Lower leg skin (tissue), 3 donors: ENCODE data around the gene SLC25A39.

Experiments
- POLR2A ChIP-seq, 2 donors: fragments of 450-650 bp; IDR thresholded peaks; one replicate each; pipeline ENCODE4 v1.6.1; 2016 to 2017; ENCODE audit warnings: antibody characterized with exemption in 2 of 2, mild to moderate bottlenecking in 1 of 2, moderate library complexity in 1 of 2
- TF ChIP-seq, protein P1 (sequence below), 3 donors: fragments of 450-650 bp; IDR thresholded peaks; one replicate each; pipeline ENCODE4 v1.5.1; 2016; ENCODE audit warnings: antibody characterized with exemption in 3 of 3, mild to moderate bottlenecking in 3 of 3, moderate library complexity in 2 of 3

- no peak for TF ChIP-seq POLR2A (IDR thresholded peaks at IDR 0.05)
- TF ChIP-seq, protein P1, sequence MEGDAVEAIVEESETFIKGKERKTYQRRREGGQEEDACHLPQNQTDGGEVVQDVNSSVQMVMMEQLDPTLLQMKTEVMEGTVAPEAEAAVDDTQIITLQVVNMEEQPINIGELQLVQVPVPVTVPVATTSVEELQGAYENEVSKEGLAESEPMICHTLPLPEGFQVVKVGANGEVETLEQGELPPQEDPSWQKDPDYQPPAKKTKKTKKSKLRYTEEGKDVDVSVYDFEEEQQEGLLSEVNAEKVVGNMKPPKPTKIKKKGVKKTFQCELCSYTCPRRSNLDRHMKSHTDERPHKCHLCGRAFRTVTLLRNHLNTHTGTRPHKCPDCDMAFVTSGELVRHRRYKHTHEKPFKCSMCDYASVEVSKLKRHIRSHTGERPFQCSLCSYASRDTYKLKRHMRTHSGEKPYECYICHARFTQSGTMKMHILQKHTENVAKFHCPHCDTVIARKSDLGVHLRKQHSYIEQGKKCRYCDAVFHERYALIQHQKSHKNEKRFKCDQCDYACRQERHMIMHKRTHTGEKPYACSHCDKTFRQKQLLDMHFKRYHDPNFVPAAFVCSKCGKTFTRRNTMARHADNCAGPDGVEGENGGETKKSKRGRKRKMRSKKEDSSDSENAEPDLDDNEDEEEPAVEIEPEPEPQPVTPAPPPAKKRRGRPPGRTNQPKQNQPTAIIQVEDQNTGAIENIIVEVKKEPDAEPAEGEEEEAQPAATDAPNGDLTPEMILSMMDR (IDR thresholded peaks at IDR 0.05), result no peak
These were observed 10.6 kb downstream of the SLC25A39 start for GRCh38 chr17:44314031-44314430.
